GM19351 (cell line): Measurements from ENCODE around the gene GABPB2.
A peak's percentile ranks its signal among the peaks of the same experiment; 100 is the strongest.
"Not testable (repeated sequence)": the region's sequence is repeated elsewhere in the genome, so short reads cannot be mapped to it uniquely, and the experiment has no call there.

ENCODE experiments used
- ATAC-seq: cut with Tn5 transposase; IDR thresholded peaks from one replicate; pipeline ENCODE4 v1.9.1; 2021; ENCODE audit warnings: mild to moderate bottlenecking, moderate library complexity; ENCODE audit not compliant: unreplicated experiment

The GABPB2 gene

DNA sequence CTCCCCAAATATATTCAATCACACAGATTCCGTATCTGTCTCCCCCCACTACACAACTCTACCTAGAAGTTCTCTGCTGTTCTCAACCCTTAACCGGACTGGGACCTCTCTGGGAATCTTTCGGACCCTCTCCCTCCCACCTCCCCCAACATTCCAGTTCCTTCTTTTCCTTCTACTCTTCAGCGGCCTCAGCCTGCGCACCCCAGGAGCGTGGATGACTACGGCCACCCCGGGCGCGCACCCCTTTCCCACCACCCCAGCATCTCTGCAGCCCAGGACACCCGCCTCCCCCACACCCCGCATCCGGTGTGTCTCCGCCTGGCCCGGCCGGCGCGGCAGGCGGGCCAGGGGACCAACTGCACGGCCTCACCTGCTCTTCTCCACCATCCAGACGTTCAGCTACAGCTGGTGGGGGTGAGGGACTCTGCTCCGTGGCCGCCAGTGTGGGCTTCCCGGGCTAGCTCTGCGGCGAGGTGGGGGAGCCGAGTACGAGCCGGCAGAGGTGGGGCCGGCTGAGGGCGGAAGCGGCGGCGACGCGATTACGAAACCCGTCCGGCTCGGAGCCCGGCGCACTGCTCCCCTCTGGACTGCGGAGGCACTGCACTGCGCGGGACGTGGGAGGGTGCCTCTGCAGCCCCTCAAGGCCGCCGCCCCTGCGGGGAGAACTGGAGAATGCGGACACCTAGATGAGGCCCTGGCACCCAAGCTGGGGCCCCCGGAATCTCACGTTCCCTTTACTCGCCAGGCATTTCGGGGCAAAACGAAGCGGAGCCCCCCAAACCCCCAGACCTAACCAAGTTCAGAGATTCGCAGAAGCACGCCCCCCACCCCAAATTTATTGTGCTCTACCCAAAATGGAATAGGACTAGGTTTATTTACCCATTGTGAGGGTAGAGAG lies 11.2 kb upstream of the GABPB2 start, which contains the start of gene CDC42SE1:
Gene CDC42SE1, minus strand, starts transcription at position 514 of the 898 bp plus-strand sequence. CDS start 3,892 bp downstream, outside the sequence.
- peak; percentile 87 for ATAC-seq

GRCh38 chr1:151060007-151060656 lies 10.4 kb upstream of the GABPB2 start, which contains the start of gene MLLT11:
Gene MLLT11, plus strand, starts transcription at chr1:151060397. Its CDS starts 6,828 bp downstream, at chr1:151067225.
- no peak for ATAC-seq

GRCh38 chr1:151060657-151061421 lies 9.7 kb upstream of the GABPB2 start:
- ATAC-seq = no peak

DNA sequence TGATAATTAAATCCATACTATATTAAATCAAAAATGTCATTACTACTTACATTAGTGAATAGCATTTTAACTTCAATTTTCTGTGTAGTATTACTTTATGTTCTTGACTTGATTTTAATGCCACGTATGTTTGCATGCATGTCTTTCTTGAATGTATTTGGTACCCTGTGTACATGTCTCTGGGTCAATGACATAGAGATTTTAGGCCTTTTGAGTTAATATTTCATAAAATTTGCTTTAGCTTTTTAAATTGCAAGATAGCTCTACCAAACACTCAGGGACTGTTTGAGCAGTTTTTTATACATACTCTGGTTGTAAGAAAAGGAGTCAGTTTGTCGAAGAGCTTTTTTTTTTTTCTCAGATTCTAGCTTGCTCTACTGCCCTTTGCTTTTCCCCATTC lies 8.9 kb upstream of the GABPB2 start:
- no peak for ATAC-seq

GRCh38 chr1:151062741-151063371 lies 7.7 kb upstream of the GABPB2 start:
- no peak for ATAC-seq

GRCh38 chr1:151065089-151065645 lies 5.4 kb upstream of the GABPB2 start:
- no peak for ATAC-seq

DNA sequence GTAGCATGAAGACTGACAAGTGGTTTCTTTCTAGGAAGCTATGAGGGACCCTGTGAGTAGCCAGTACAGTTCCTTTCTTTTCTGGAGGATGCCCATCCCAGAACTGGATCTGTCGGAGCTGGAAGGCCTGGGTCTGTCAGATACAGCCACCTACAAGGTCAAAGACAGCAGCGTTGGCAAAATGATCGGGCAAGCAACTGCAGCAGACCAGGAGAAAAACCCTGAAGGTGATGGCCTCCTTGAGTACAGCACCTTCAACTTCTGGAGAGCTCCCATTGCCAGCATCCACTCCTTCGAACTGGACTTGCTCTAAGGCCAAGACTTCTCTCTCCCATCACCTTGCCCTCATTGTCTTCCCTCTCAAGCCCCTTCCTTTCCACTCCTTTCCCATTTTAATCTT lies 3.4 kb upstream of the GABPB2 start:
- ATAC-seq = no peak

DNA sequence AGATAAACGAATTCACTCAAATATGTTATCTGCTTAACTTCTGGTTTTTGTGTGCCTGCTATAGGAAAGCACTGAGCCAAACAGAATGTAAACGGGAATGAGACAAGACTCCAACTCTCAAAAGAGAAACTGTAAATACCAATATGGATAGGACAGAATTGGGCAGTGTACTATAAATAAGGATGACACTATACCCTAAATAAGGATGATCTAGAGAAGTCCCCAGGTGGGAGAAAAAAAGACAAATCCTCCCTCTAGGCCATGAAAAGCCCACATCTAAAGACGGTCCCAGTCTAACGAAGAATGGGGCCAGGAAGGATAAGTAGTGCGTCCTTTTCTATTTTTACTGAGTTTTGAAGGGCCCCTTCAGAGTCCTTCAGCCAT lies 1.5 kb upstream of the GABPB2 start:
- no peak for ATAC-seq

GRCh38 chr1:151072224-151072623 lies 1.7 kb downstream of the GABPB2 start:
- ATAC-seq = no peak

DNA sequence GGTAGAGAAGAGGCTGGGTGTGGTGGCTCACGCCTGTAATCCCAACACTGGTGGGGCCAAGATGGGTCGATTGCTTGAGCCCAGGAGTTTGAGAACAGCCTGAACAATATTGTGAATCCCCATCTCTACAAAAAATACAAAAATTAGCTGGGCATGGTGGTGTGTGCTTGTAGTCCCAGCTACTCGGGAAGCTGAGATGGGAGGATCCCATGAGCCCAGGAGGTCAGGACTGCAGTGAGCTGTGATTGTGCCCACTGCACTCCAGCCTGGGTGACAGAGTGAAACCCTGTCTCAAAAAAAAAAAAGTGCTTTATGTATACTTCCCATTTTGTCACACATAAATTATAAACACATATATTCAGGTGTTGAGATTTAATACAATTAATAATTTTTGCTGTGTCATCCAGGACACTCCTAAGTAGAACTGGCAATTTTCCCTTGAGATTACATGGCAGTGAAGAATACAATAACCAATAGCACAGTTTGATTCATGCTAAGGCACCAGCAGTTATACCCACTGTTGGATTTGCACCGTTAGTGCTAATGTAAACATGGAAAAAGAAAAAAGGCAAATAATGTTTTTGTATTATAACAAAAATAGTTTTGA lies 15.5 kb downstream of the GABPB2 start:
- ATAC-seq = no peak

GRCh38 chr1:151097426-151097825 lies 26.9 kb downstream of the GABPB2 start:
- ATAC-seq = not testable (repeated sequence)

DNA sequence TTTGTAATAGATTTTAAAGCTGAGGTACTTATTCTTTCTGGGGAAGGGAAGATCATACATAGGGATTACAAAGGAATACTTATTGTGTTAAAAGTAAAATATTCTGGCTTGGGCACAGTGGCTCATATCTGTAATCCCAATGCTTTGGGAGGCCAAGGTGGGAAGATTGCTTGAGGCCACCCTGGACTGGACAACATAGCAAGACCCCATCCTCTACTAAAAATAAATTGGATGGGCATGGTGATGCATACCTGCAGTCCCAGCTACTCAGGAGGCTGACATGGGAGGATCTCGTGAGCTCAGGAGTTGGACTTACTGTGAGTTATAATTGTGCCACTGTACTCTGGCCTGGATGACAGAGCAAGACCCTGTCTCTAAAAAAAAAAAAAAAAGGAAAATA lies 27.6 kb downstream of the GABPB2 start:
- no peak for ATAC-seq

GRCh38 chr1:151104630-151105029 lies 34.1 kb downstream of the GABPB2 start:
- ATAC-seq = no peak

- ATAC-seq = no peak
Observed at GRCh38 chr1:151106894-151107293, 36.3 kb downstream of the GABPB2 start.

GRCh38 chr1:151108331-151108730 lies 37.8 kb downstream of the GABPB2 start:
- no peak for ATAC-seq

DNA sequence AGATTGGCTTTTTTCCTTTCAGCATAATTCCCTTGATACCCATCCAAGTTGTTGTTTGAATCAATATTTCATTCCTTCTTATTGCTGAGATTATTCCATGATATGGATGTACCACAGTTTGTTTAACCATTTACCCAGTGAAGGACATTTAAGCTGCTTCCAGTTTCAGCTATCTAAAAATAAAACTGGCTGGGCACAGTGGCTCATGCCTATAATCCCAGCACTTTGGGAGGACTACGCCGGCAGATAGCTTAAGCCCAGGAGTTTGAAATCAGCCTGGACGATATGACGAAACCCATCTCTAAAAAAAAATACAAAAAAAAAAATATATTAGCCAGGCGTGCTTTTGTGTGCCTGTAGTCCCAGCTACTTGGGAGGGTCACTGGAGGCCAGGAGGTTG lies 43.3 kb downstream of the GABPB2 start:
- ATAC-seq = no peak

GRCh38 chr1:151124763-151125403 lies 54.3 kb downstream of the GABPB2 start:
- ATAC-seq = no peak

DNA sequence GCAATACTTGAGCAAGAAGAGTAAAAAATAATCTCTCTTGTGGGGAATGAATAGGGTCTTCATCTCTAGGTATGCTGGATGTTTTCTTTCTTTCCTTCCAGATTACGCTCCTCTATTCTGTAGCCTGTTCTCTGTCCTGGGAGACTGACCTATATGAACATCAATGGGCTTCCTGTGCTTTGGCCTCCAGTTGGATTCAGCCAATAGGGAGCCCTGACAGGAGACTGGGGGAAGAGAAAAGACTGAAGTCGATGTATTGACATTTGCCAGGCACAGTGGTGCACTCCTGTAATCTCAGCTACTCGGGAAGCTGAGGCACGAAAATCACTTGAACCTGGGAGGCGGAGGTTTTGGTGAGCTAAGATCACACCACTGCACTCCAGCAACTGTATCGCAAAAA lies 58.2 kb downstream of the GABPB2 start:
- ATAC-seq = no peak

DNA sequence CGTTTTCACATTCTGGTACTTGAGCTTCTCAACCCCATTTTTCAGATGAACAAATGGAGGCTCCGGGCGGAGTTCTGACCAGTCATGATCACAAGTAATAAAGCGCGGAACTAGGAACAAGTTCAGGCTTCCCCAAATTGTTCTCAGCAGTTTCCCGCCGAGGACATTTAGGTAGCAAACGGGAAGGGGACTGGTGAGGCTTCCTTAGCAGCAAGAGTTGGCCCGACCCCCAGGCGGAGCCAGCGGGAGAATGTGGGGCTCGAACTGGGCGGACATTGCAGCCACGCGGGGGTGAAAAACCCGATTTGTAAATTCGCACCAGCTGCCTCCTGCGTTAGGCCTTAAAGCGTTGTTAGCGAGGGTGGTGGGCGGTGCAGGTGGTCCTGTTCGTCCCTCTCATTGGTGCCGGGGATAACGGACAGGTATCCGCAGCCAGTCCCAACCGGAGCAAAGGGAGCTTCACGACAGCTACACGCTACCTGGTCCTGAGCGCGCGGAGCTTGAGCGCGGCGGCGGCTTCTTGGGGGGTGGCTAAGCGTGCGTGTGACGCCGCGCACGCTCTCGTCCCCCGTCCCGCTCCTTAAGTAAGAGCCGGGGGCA lies 60.5 kb downstream of the GABPB2 start:
- no peak for ATAC-seq
